Activated CD8-positive, alpha-beta memory T cell treated with anti-CD3 and anti-CD28 coated beads for 36 hours (primary cell): ENCODE measurements around the gene B4GAT1. TPM values are rescaled to one million over a fixed set of nuclear protein-coding genes. Genes with fewer than 3 reads are reported as not detected.

ENCODE experiments used
- CTCF ChIA-PET: fragments of 350-600 bp; sonication (Branson Sonifier 250); formaldehyde crosslinking; loops from one replicate; lab custom pipeline; 2021; ENCODE audit warnings: antibody characterized with exemption; lab: Charles Lee
- POLR2A ChIA-PET: fragments of 350-600 bp; sonication (Branson Sonifier 250); formaldehyde crosslinking; loops from one replicate; lab custom pipeline; 2021; ENCODE audit warnings: antibody characterized with exemption; lab: Charles Lee
- total RNA-seq, 2 experiments: library from RNA; stranded (reverse); gene quantifications; one replicate each; pipeline ENCODE4 v1.2.3, GENCODE V29; 2021

B4GAT1 gene
- total RNA-seq, 2 experiments from 2014 or later = 11.7 to 13.4 TPM

DNA sequence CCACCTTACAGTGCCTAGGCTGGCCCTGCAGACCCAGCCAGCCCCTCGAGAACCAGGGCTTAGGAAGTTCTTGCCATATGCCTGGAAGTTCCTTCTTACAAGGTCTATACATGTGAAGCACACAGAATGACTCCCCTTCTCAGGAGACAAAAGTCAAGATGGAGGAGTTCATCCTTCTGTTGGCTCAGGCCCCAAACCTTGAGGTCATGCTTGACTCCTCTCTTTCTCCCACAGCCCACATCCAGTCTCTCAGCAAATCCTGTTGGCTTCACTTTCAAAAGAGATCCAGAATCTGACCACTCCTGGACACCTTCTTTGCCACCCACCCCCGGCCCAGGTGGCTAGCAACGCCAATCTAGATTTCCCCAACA lies 28.8 kb downstream of the B4GAT1 start:
- POLR2A ChIA-PET = interaction anchor here (1.8 to 2.1 kb wide), 2 partner anchors 27 to 30 kb away, joined by 6 to 9 read pairs; partner anchors contain the start of genes BRMS1 and YIF1A
- CTCF ChIA-PET = interaction anchor here (0.7 to 8.1 kb wide), 4 partner anchors 8 to 121 kb away, joined by 3 to 111 read pairs (median 6); partner anchors contain the start of genes MRPL11 and RIN1

- POLR2A ChIA-PET = interaction anchor here (0.6 to 2.1 kb wide), 7 partner anchors 8 to 228 kb away, joined by 3 to 9 read pairs (median 6); partner anchors contain the start of genes ACTN3, BRMS1 and YIF1A
These were observed 29.5 kb downstream of the B4GAT1 start for GRCh38 chr11:66317723-66318599.

DNA sequence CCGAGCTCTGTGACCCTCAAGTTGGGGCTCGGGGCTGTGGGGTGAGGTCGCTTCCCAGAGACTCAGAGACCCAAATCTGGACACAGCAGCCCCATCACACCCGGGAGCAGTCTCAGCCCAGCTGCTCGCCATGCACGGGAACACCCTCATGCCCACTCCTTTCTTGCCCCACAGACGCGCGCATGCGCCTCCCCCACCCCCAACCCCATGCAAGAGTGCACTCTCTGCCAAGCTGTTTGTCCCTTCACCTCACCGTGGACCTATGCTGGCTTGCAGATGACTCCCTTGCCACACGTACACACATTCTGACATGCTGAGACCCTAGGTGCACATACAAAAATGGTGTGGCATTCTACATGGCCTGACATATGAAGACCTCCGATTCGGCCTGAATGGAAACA lies 30.1 kb downstream of the B4GAT1 start:
- POLR2A ChIA-PET = interaction anchor here (0.6 to 2.1 kb wide), 8 partner anchors 9 to 229 kb away, joined by 3 to 9 read pairs (median 4); partner anchors contain the start of genes ACTN3, BRMS1 and YIF1A
- CTCF ChIA-PET = interaction anchor here (0.6 to 8.1 kb wide), 5 partner anchors 8 to 122 kb away, joined by 3 to 111 read pairs (median 6); partner anchors contain the start of genes MRPL11 and RIN1

More at GRCh38 chr11:66317723-66318599, 29.5 kb downstream of the B4GAT1 start:
- CTCF ChIA-PET = interaction anchor here (0.6 to 8.1 kb wide), 7 partner anchors 7 to 121 kb away, joined by 3 to 111 read pairs (median 4); partner anchors contain the start of genes MRPL11 and RIN1

DNA sequence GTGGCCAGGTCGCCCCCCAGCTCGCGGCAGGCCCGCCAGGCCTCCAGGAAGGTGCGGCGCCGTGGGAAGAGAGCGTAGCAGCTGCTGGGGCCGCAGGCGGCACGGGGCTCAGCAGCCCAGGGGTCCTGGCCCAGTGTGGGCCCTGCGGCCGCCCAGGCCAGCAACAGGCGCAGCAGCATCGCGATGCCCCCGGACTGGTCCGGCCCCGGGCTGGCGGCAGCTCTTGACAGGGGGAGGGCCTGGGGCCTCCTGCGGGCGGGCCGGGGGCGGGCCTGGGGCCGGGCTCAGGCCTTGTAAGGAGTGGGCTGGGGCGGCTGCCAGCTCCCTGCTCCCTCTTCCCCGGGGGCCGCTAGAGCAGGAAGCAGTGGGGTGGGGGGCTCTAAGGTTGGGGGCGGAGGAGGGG lies 30.6 kb downstream of the B4GAT1 start, which contains the start of gene CD248:
CD248 (minus strand) TSS at position 196 of the 403 bp plus-strand sequence; CDS start at position 179, 17 bp downstream.
- POLR2A ChIA-PET = interaction anchor here (0.6 to 2.1 kb wide), 6 partner anchors 9 to 229 kb away, joined by 3 to 9 read pairs (median 3); partner anchors contain the start of genes ACTN3, BRMS1 and YIF1A

GRCh38 chr11:66315921-66316811 lies 31.3 kb downstream of the B4GAT1 start:
- CTCF ChIA-PET = interaction anchor here (1.0 to 8.1 kb wide), 4 partner anchors 16 to 72 kb away, joined by 3 to 111 read pairs (median 4); partner anchors contain the start of gene RIN1
- POLR2A ChIA-PET = interaction anchor here (1.1 to 2.1 kb wide), 2 partner anchors 29 to 56 kb away, joined by 3 to 6 read pairs; partner anchors contain the start of gene BRMS1

More for the DNA sequence above, 30.6 kb downstream of the B4GAT1 start, which contains the start of gene CD248:
- CTCF ChIA-PET = interaction anchor here (1.1 to 8.1 kb wide), 3 partner anchors 8 to 122 kb away, joined by 3 to 111 read pairs (median 7); partner anchors contain the start of genes MRPL11 and RIN1

- CTCF ChIA-PET = interaction anchor here (1.0 to 8.1 kb wide), 4 partner anchors 17 to 73 kb away, joined by 3 to 111 read pairs (median 4); partner anchors contain the start of gene RIN1
- POLR2A ChIA-PET = no interaction called here
These were observed 31.9 kb downstream of the B4GAT1 start for GRCh38 chr11:66315498-66315885.

DNA sequence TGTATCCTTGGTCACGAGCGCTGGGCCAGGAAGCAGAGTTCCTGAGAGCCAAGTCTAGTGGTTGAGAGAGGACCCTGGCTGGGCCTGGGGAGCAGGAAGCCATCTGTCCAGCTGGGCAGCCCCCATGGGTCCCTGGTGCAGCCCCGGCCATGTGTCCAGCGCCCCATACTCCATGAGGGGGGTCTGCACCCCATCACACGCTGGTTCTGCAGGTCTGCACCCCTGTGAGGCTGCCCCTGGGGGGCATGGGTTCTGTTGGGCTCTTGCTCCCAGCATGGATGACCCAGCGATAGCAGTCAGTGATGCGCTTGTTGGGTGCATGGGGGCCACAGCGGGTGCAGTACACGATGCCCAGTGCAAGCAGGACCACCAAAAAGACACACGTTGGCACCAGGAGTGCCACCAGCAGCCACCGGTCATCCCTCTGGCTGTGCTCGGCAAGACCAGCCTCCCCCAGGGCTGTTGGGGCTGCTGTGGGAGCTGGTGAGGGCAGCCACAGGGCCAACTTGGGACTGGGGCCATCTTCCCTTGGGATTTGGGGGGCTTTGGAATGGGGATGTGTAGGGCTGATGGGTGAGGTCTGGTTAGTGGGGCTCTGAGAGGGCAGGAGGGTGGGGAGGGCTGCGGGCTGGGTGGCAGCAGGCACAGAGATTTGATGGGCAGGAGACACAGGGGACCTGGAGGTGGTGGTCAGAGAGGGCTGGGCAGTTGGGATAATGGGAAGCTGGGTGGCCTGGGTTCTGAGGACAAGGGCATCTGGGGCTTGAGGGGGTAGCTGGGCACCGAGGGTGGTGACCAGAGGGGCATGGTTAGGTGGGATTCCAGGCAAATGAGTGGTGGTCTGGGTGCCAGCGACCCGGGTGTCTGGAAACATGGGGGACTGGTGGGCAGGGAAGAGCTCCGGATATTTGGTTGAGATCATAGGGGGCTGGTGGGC lies 32.6 kb downstream of the B4GAT1 start:
- ChIA-PET CTCF (interaction anchor here (1.0 to 8.1 kb wide), 4 partner anchors 18 to 74 kb away, joined by 3 to 111 read pairs (median 4); partner anchors contain the start of gene RIN1), POLR2A (no interaction called here)

DNA sequence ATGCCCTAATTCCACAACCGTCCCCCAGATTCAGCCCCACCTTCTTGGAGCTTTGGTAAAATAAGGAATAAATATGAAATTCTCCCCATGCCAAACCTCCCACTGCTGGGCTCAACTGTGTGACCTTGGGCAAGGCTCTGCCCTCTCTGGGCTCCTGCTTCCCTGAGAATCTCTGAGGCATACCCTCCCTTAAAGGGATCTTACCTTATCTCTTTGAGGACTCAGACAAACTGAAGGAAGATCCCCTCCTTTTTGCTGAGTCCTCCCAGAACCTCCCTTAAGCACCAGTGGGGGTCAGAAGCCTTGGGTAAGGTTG lies 33.3 kb downstream of the B4GAT1 start:
- ChIA-PET CTCF (interaction anchor here (1.6 to 8.1 kb wide), 4 partner anchors 18 to 74 kb away, joined by 4 to 111 read pairs (median 40); partner anchors contain the start of genes B4GAT1, BRMS1 and RIN1), POLR2A (no interaction called here)

- POLR2A ChIA-PET = interaction anchor here (0.9 to 1.2 kb wide), 5 partner anchors 12 to 57 kb away, joined by 3 to 7 read pairs (median 5); partner anchors contain the start of gene SLC29A2
These were observed 33.9 kb downstream of the B4GAT1 start for GRCh38 chr11:66313321-66314185.

DNA sequence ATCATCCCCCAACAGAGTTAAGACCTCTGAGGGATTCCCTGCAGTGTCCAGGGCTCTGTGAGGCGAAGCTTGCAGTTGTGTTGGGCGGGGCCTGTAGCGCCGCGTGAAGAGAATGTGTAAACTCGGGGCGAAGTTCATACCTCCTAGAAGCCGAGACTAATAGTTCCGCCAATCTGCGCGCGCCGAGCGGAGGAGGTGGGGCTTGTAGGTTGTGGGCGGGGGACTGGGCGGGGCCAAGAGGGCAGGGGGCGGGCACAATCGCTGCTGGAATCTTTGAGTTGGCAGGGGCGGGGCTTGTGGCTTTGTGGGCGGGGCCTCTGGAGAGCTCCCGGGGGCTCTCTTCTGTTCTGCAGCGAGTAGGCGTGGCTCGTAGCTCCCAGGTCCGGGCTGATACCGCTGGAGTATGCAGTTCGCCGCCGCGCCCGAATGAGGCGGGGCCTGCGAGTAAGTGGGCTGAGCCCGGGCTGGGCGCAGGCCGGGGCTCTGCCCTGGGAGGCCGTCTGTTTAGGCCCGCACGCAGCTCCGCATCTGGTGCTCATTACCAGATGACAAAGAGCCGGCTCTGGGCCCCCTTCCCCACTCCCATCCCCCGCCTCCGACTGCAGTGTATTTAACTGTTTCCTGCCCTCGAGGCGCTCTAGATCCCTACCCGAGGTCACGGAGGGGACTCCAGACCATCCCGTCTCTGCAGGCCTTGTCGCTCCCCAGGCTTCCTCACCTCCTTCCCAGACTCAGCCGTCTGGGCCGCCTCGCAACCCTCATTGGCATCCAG lies 34.7 kb downstream of the B4GAT1 start:
- CTCF ChIA-PET = interaction anchor here (0.6 to 8.1 kb wide), 16 partner anchors 9 to 91 kb away, joined by 3 to 111 read pairs (median 5); partner anchors contain the start of genes B4GAT1, BRMS1, RIN1 and SLC29A2
- POLR2A ChIA-PET = interaction anchor here (0.5 to 1.2 kb wide), 8 partner anchors 10 to 883 kb away, joined by 3 to 7 read pairs (median 4); partner anchors contain the start of gene SLC29A2

More at GRCh38 chr11:66313321-66314185, 33.9 kb downstream of the B4GAT1 start:
- CTCF ChIA-PET = interaction anchor here (1.1 to 8.1 kb wide), 11 partner anchors 8 to 91 kb away, joined by 3 to 111 read pairs (median 7); partner anchors contain the start of genes B4GAT1, BRMS1, RIN1 and YIF1A

DNA sequence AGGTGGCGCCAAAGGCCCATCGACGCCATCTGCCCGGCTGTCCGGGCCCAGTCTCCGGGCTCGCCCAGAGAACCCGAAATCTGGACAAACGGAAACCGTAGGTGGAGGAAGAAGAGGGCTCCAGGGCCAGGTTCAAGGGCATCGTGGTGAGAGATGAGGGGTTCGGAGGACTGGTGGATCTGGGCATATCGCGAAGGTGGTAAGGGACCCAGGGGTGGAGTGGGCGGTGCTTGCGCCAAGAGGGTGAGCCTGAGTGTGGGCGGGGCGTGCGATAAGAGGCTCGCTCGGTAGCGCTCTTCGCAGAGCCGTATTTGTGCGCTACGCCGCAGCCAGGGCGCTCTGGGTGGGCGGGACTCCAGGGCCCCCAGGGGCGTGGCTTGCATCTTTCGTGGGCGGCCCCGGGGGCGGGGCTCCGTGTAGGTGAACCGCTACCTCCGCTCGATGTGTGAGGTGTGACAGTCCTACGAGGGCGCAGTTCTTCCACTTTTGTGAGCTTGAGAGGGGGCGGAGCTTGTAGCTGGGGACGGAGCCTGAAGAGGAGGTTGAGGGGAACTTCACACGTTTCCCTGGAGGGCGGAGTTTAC lies 35.4 kb downstream of the B4GAT1 start:
- ChIA-PET POLR2A (interaction anchor here (0.5 to 1.2 kb wide), 9 partner anchors 10 to 883 kb away, joined by 3 to 7 read pairs (median 4); partner anchors contain the start of gene SLC29A2), CTCF (interaction anchor here (0.6 to 8.1 kb wide), 24 partner anchors 10 to 90 kb away, joined by 3 to 111 read pairs (median 5); partner anchors contain the start of genes B4GAT1, BRMS1, RIN1 and SLC29A2)

DNA sequence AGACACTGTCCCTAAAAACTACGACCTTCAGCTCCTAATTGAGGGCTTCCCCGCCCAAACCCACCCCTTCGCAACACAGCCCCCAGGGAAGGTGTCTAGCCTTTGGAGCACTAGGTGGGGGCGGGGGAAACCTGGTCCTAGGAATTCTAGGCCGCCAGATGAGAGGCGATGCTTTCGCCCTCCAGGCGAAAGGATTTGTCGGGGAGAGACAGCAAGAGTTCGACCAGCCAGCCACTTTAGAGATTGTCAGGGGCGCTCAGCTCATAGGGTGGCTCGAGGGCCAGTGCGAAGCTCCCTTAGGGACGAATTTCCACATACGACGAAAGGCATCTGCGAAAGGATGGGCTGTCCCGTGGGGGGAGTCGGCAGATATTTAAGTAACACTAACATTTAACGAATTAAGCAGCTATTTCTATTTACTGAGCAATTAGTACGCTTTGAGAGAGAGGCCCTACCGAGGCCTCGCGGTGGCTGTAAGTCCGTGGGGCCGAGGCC lies 35.9 kb downstream of the B4GAT1 start:
- ChIA-PET POLR2A (interaction anchor here (0.6 to 0.8 kb wide), 2 partner anchors 31 to 51 kb away, joined by 3 to 4 read pairs; no protein-coding TSS in a partner anchor), CTCF (interaction anchor here (0.7 to 8.1 kb wide), 17 partner anchors 11 to 76 kb away, joined by 3 to 111 read pairs (median 5); partner anchors contain the start of genes B4GAT1, BRMS1, RIN1 and TMEM151A)

GRCh38 chr11:66310803-66311440 lies 36.5 kb downstream of the B4GAT1 start:
- CTCF ChIA-PET = interaction anchor here (0.7 to 8.1 kb wide), 17 partner anchors 11 to 77 kb away, joined by 3 to 111 read pairs (median 5); partner anchors contain the start of genes B4GAT1, BRMS1, RIN1 and TMEM151A
- POLR2A ChIA-PET = interaction anchor here (0.6 to 0.8 kb wide), 2 partner anchors 30 to 51 kb away, joined by 3 to 4 read pairs; no protein-coding TSS in a partner anchor
